T-helper 17 cell (primary cell): ENCODE results near the gene METTL1. TPM values are rescaled to one million over a fixed set of nuclear protein-coding genes. Genes with fewer than 3 reads are reported as not detected.

Experiments
- ATAC-seq: fragments of 150-1000 bp; cut with Tn5 transposase; 2 replicates; pipeline ENCODE4 v1.10.0; 2021; ENCODE audit warnings: mild to moderate bottlenecking, moderate library complexity
- DNase-seq, 3 donors: peaks; one replicate each; pipeline versions ENCODE4 v3.0.0 to v3.0.0-alpha.2; 2020 to 2021
- H3K9me3 ChIP-seq: one replicate; pipeline ENCODE4 v1.7.0; 2013; ENCODE audit warnings: low read length, mild to moderate bottlenecking; ENCODE audit not compliant: control insufficient read depth, poor library complexity, severe bottlenecking
- H3K27ac Mint-ChIP-seq: one replicate; pipeline ENCODE4 v1.8.0; 2022; ENCODE audit warnings: mild to moderate bottlenecking, moderate library complexity, mixed read lengths
- H3K27me3 Mint-ChIP-seq: one replicate; pipeline ENCODE4 v1.8.0; 2022; ENCODE audit warnings: mixed read lengths
- H3K36me3 Mint-ChIP-seq: one replicate; pipeline ENCODE4 v1.8.0; 2022; ENCODE audit warnings: low read depth, mixed read lengths
- H3K4me1 Mint-ChIP-seq: one replicate; pipeline ENCODE4 v1.8.0; 2022; ENCODE audit warnings: mild to moderate bottlenecking, mixed read lengths
- H3K4me3 Mint-ChIP-seq: one replicate; pipeline ENCODE4 v1.8.0; 2022; ENCODE audit warnings: mild to moderate bottlenecking, moderate library complexity, mixed read lengths
- total RNA-seq, 4 donors: library from RNA in 2 of 4; stranded (reverse) in 2 of 4; gene quantifications; one replicate each; pipeline ENCODE4 v1.2.3 and lab custom pipeline; 2022 to 2026

METTL1 gene
- total RNA-seq, 2 donors from 2014 or later: 15.0 to 20.9 TPM

GRCh38 chr12:57732726-57733593, 38.9 kb downstream of the METTL1 start:
- H3K4me3 Mint-ChIP-seq: peak overlapping the region; percentile 33
- no peaks in the 10 kb centered on the region for H3K27me3 Mint-ChIP-seq
- no peak for ATAC-seq
- peak overlapping the region; percentile 78 for H3K27ac Mint-ChIP-seq
- no peaks in the 10 kb centered on the region for H3K9me3 ChIP-seq
- peaks cover 14% of the 10 kb centered on the region for H3K36me3 Mint-ChIP-seq
- H3K4me1 Mint-ChIP-seq: peaks cover 25% of the 10 kb centered on the region
- no peak for DNase-seq

GRCh38 chr12:57732270-57732669, 39.6 kb downstream of the METTL1 start:
- no peak for ATAC-seq
- no peak overlapping the region for H3K4me3 Mint-ChIP-seq

GRCh38 chr12:57731411-57732080, 40.4 kb downstream of the METTL1 start:
- no peak overlapping the region for H3K4me3 Mint-ChIP-seq

More at GRCh38 chr12:57732270-57732669, 39.6 kb downstream of the METTL1 start:
- no peak for DNase-seq
- peak overlapping the region; percentile 78 for H3K27ac Mint-ChIP-seq
- no peaks in the 10 kb centered on the region for H3K9me3 ChIP-seq
- H3K36me3 Mint-ChIP-seq: peaks cover 17% of the 10 kb centered on the region
- peaks cover 25% of the 10 kb centered on the region for H3K4me1 Mint-ChIP-seq
- H3K27me3 Mint-ChIP-seq: no peaks in the 10 kb centered on the region

GRCh38 chr12:57730336-57731067, 41.4 kb downstream of the METTL1 start:
- no peaks in the 10 kb centered on the region for H3K9me3 ChIP-seq
- no peak overlapping the region for H3K4me3 Mint-ChIP-seq
- no peak overlapping the region for H3K27ac Mint-ChIP-seq
- H3K4me1 Mint-ChIP-seq: peaks cover 22% of the 10 kb centered on the region
- DNase-seq (no peak), ATAC-seq (no peak)
- H3K36me3 Mint-ChIP-seq: peaks cover 20% of the 10 kb centered on the region
- H3K27me3 Mint-ChIP-seq: no peaks in the 10 kb centered on the region

More at GRCh38 chr12:57731411-57732080, 40.4 kb downstream of the METTL1 start:
- peaks cover 20% of the 10 kb centered on the region for H3K4me1 Mint-ChIP-seq
- H3K9me3 ChIP-seq: no peaks in the 10 kb centered on the region
- H3K36me3 Mint-ChIP-seq: peaks cover 17% of the 10 kb centered on the region
- H3K27me3 Mint-ChIP-seq: no peaks in the 10 kb centered on the region
- peak overlapping the region; percentile 78 for H3K27ac Mint-ChIP-seq
- DNase-seq (no peak), ATAC-seq (no peak)

GRCh38 chr12:57729321-57729844, 42.5 kb downstream of the METTL1 start:
- peak overlapping the region; percentile 9 for H3K27ac Mint-ChIP-seq
- H3K9me3 ChIP-seq: no peaks in the 10 kb centered on the region
- ATAC-seq: no peak
- peaks cover 21% of the 10 kb centered on the region for H3K4me1 Mint-ChIP-seq
- DNase-seq: no peak
- H3K27me3 Mint-ChIP-seq: no peaks in the 10 kb centered on the region
- H3K4me3 Mint-ChIP-seq: no peak overlapping the region
- peaks cover 13% of the 10 kb centered on the region for H3K36me3 Mint-ChIP-seq

GRCh38 chr12:57727758-57728395, 44.0 kb downstream of the METTL1 start:
- peaks cover 11% of the 10 kb centered on the region for H3K36me3 Mint-ChIP-seq

GRCh38 chr12:57726884-57727757, 44.8 kb downstream of the METTL1 start:
- H3K27ac Mint-ChIP-seq: no peak overlapping the region
- H3K4me1 Mint-ChIP-seq: peaks cover 29% of the 10 kb centered on the region
- H3K27me3 Mint-ChIP-seq: no peaks in the 10 kb centered on the region
- H3K36me3 Mint-ChIP-seq: peaks cover 11% of the 10 kb centered on the region
- peak overlapping the region; percentile 56 for H3K4me3 Mint-ChIP-seq
- ATAC-seq (no peak), DNase-seq (no peak)
- H3K9me3 ChIP-seq: no peaks in the 10 kb centered on the region

More at GRCh38 chr12:57727758-57728395, 44.0 kb downstream of the METTL1 start:
- ATAC-seq (no peak), DNase-seq (no peak)
- H3K27me3 Mint-ChIP-seq: no peaks in the 10 kb centered on the region
- peak overlapping the region; percentile 19 for H3K27ac Mint-ChIP-seq
- H3K4me3 Mint-ChIP-seq: peak overlapping the region; percentile 56
- no peaks in the 10 kb centered on the region for H3K9me3 ChIP-seq
- H3K4me1 Mint-ChIP-seq: peaks cover 29% of the 10 kb centered on the region

- DNase-seq (no peak), ATAC-seq (peak; percentile 62)
- H3K9me3 ChIP-seq: no peaks in the 10 kb centered on the region
- Mint-ChIP-seq H3K36me3 (peaks cover 12% of the 10 kb centered on the region), H3K27ac (peak overlapping the region; percentile 78), H3K4me1 (peaks cover 35% of the 10 kb centered on the region), H3K4me3 (peak overlapping the region; percentile 82), H3K27me3 (no peaks in the 10 kb centered on the region)
These were observed 45.6 kb downstream of the METTL1 start for GRCh38 chr12:57726151-57726883.

- Mint-ChIP-seq H3K4me1 (peaks cover 35% of the 10 kb centered on the region), H3K4me3 (peak overlapping the region; percentile 82), H3K27me3 (no peaks in the 10 kb centered on the region), H3K36me3 (peaks cover 12% of the 10 kb centered on the region), H3K27ac (peak overlapping the region; percentile 78)
- ATAC-seq (no peak), DNase-seq (no peak)
- H3K9me3 ChIP-seq: no peaks in the 10 kb centered on the region
These were observed 46.1 kb downstream of the METTL1 start for GRCh38 chr12:57725851-57726150.

GRCh38 chr12:57724936-57725740, 46.8 kb downstream of the METTL1 start:
- H3K4me3 Mint-ChIP-seq: no peak overlapping the region
- H3K36me3 Mint-ChIP-seq: peaks cover 12% of the 10 kb centered on the region
- ATAC-seq (peak; percentile 5), DNase-seq (no peak)
- peaks cover 35% of the 10 kb centered on the region for H3K4me1 Mint-ChIP-seq
- no peaks in the 10 kb centered on the region for H3K9me3 ChIP-seq
- no peaks in the 10 kb centered on the region for H3K27me3 Mint-ChIP-seq
- H3K27ac Mint-ChIP-seq: peak overlapping the region; percentile 80
